Testis (tissue), 3 donors: Measurements from ENCODE around the gene C1orf210. TPM values are rescaled to one million over a fixed set of nuclear protein-coding genes. Genes with fewer than 3 reads are reported as not detected.

ENCODE experiments used
- DNase-seq: peaks from one replicate; pipeline ENCODE4 v3.0.0-alpha.2; 2019
- H3K27ac ChIP-seq, 2 donors: fragments of 200-600 bp; sonication (generic); one replicate each; pipeline ENCODE4 v1.5.1; 2019
- H3K27me3 ChIP-seq: fragments of 200-600 bp; sonication (generic); one replicate; pipeline ENCODE4 v1.5.1; 2019
- H3K36me3 ChIP-seq: fragments of 200-600 bp; sonication (generic); one replicate; pipeline ENCODE4 v1.5.1; 2017; ENCODE audit warnings: low read depth; ENCODE audit errors: missing control alignments
- H3K4me1 ChIP-seq: fragments of 200-600 bp; sonication (generic); one replicate; pipeline ENCODE4 v1.5.1; 2019
- H3K4me3 ChIP-seq, 2 donors: fragments of 200-600 bp; sonication (generic); one replicate each; pipeline ENCODE4 v1.5.1; 2017 to 2019
- H3K9me3 ChIP-seq: fragments of 200-600 bp; sonication (generic); one replicate; pipeline ENCODE4 v1.5.1; 2017
- CTCF ChIP-seq, 3 experiments: fragments of 450-650 bp in 2 of 3; fragments of 200-600 bp in 1 of 3; sonication (generic) in 1 of 3; IDR thresholded peaks; one replicate each; pipeline ENCODE4 v1.5.1; 2016 to 2019; ENCODE audit warnings: antibody characterized with exemption in 3 of 3, mild to moderate bottlenecking in 2 of 3, moderate library complexity in 1 of 3
- POLR2A ChIP-seq: fragments of 450-650 bp; IDR thresholded peaks from one replicate; pipeline ENCODE4 v1.6.1; 2017; ENCODE audit warnings: antibody characterized with exemption, mild to moderate bottlenecking, moderate library complexity
- WGBS, 2 donors: methylation state at CpG; one replicate each; pipeline ENCODE4 v1.1.5; 2018; 5-methylcytosine and 5-hydroxymethylcytosine counted together
- intact Hi-C: fragments of 100-400 bp; cut with DNase I; formaldehyde crosslinking; loops from one replicate; pipeline ENCODE4 v1.15.1; 2023; ENCODE audit warnings: low total_unique reads
- polyA plus RNA-seq: library from polyadenylated mRNA; stranded (reverse); fragments of 350-450 nt; fragmentation: Illumina TruSeq; extraction: RNeasy Lipid Tissue Mini Kit (QIAGEN cat#74804); gene quantifications from one replicate; pipeline ENCODE4 v1.2.3, GENCODE V29; 2014; ENCODE audit warnings: low read depth, low replicate concordance; ENCODE audit not compliant: insufficient read depth
- total RNA-seq, 2 donors: library from RNA; depleted of rRNA; stranded (reverse); fragments of >200 nt; gene quantifications; one replicate each; pipeline ENCODE4 v1.2.3, GENCODE V29; 2016

C1orf210 gene
- total and polyA plus RNA-seq, 3 donors from 2014 or later = 0.25 to 0.71 TPM; not detected in 1

GRCh38 chr1:43256675-43257570 lies 28.5 kb downstream of the C1orf210 start:
- Histone ChIP-seq H3K27ac (no peak overlapping the region), H3K4me3 (no peak overlapping the region), H3K9me3 (no peaks in the 10 kb centered on the region), H3K27me3 (no peaks in the 10 kb centered on the region), H3K4me1 (no peaks in the 10 kb centered on the region), H3K36me3 (no peaks in the 10 kb centered on the region)
- 88 to 91% methylated on average over 8 of the region's 8 CpGs for WGBS, 2 donors
- DNase-seq = peak; percentile 6
- intact Hi-C loops = no loop called here
- TF ChIP-seq CTCF (IDR thresholded peaks at IDR 0.05) (no peak), POLR2A (no peak)

DNA sequence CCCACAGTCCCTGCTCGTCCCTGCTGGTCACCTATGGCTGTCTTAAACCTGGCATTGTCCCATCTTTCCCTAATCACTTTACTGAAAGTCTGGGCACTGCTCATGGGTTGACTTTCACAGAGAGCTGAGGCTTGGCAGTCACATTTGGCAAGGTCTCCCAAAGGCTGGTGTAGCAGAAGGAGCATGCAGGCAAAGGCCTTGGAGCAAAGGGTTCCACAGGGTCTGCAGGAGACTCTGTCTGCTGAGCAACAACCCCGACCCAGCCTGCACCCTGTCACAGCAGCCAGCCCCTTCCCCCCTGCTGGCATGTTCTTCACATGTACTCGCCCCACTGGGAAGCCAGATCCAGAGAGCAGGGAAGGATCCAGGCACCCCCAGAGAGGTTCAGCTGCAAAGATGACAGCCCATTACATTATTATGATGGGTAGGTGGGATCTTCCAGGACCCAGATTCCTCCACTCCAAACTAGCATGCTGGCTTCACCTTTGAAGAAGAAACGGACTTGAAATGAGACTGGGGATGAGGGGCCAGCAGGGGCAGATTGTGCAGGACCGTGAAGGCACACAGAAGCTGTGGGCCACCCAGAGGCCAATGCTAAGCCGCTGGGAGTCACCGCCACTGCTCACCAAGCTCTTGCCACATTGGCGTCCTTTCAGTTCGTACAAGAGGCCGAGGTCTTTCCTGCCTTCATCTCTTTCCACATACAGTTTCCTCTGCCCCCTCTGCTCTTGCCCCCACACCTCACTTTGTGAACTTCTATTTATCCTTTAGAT lies 29.8 kb downstream of the C1orf210 start:
- Histone ChIP-seq H3K36me3 (no peaks in the 10 kb centered on the region), H3K4me3 (no peak overlapping the region), H3K9me3 (no peaks in the 10 kb centered on the region), H3K4me1 (no peaks in the 10 kb centered on the region), H3K27me3 (no peaks in the 10 kb centered on the region), H3K27ac (no peak overlapping the region)
- intact Hi-C loops = no loop called here
- WGBS, 2 donors = 72 to 73% methylated on average over 10 of the region's 10 CpGs
- TF ChIP-seq POLR2A (no peak), CTCF (IDR thresholded peaks at IDR 0.05) (no peak)
- DNase-seq = no peak

DNA sequence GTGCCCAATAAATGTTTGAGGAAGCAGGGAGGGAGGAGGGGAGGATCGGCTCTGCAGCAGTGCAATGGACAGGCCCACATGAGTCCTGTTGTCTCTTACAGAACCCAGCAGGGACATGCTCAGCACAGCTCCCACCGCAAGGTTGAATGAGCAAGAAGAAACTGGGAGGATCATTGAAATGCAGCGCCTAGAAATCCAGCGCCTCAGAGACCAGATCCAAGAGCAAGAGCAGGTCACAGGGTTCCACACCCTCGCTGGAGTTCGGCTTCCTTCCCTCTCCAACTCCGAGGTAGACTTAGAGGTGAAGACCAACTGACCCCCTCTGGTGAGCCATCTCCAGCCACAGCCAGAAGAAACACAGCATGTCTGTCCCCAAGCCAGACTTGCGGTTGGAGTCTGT lies 31.5 kb downstream of the C1orf210 start:
- Histone ChIP-seq H3K4me1 (no peaks in the 10 kb centered on the region), H3K36me3 (no peaks in the 10 kb centered on the region), H3K4me3 (no peak overlapping the region), H3K9me3 (no peaks in the 10 kb centered on the region), H3K27ac (no peak overlapping the region), H3K27me3 (no peaks in the 10 kb centered on the region)
- TF ChIP-seq POLR2A = no peak
- WGBS, 2 donors = 91 to 94% methylated on average over 7 to 8 of the region's 8 CpGs
- DNase-seq = no peak
- intact Hi-C loops = no loop called here

DNA sequence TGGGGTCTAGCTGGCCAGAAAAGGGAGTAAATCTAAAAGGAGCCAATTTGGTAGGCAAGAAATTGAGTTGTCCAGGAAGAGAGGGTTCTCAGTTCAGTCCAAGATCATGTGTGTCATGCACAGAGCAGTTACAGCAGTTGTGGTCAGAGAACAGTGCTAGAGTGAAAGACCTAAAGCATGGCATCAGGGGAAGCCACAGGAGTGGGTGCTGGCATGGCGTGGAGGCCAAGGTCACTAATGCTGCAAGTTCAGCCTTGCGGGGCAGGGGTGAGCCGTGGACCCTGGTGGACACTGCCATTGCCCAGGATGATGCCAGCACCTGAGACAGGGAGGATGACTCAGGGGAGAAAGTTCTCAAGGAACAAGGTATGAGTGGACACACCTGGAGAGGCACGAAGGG lies 32.2 kb downstream of the C1orf210 start:
- intact Hi-C loops = no loop called here
- WGBS, 2 donors = 89 to 100% methylated on average over 4 of the region's 4 CpGs

More for the DNA sequence above, 32.2 kb downstream of the C1orf210 start:
- Histone ChIP-seq H3K36me3 (no peaks in the 10 kb centered on the region), H3K27ac (no peak overlapping the region), H3K4me1 (no peaks in the 10 kb centered on the region), H3K4me3 (no peak overlapping the region), H3K27me3 (no peaks in the 10 kb centered on the region), H3K9me3 (no peaks in the 10 kb centered on the region)
- no peak for DNase-seq
- no peak for TF ChIP-seq CTCF (IDR thresholded peaks at IDR 0.05)
- TF ChIP-seq POLR2A = no peak
